Tibial nerve (tissue), 4 donors: ENCODE results near the gene RGL3.

Source experiments
- CTCF ChIP-seq, 5 experiments: fragments of 200-600 bp in 3 of 5; fragments of 450-650 bp in 2 of 5; sonication (generic) in 3 of 5; IDR thresholded peaks; one replicate each; pipeline ENCODE4 v1.5.1; 2016 to 2019; ENCODE audit warnings: antibody characterized with exemption in 5 of 5, mild to moderate bottlenecking in 3 of 5, moderate library complexity in 2 of 5
- EP300 ChIP-seq, 2 donors: sonication (generic); formaldehyde crosslinking; IDR thresholded peaks; one replicate each; pipeline ENCODE4 v1.6.1; 2017; ENCODE audit warnings: antibody characterized with exemption in 2 of 2, mild to moderate bottlenecking in 1 of 2
- POLR2A ChIP-seq, 2 donors: fragments of 450-650 bp; IDR thresholded peaks; one replicate each; pipeline ENCODE4 v1.6.1; 2017; ENCODE audit warnings: antibody characterized with exemption in 2 of 2, mild to moderate bottlenecking in 2 of 2, moderate library complexity in 2 of 2

- TF ChIP-seq CTCF (IDR thresholded peaks at IDR 0.05), result no peak
- TF ChIP-seq POLR2A (IDR thresholded peaks at IDR 0.05), result no peak
- TF ChIP-seq EP300 (IDR thresholded peaks at IDR 0.05), result no peak
These were observed 10.5 kb downstream of the RGL3 start for GRCh38 chr19:11408591-11408990.
